IPS DF 19.7 (cell line): ENCODE measurements around the gene CUL1.
"Not testable (repeated sequence)": the region's sequence is repeated elsewhere in the genome, so short reads cannot be mapped to it uniquely, and the experiment has no call there.

Experiments used
- DNase-seq: peaks from one replicate; pipeline ENCODE4 v3.0.0-alpha.2; 2013; ENCODE audit warnings: low read depth, low spot score

Gene CUL1

GRCh38 chr7:148697256-148698006 lies 1.3 kb upstream of the CUL1 start:
- DNase-seq: no peak

- no peak for DNase-seq
Measured at GRCh38 chr7:148698007-148698396, 701 bp upstream of the CUL1 start.

- no peak for DNase-seq
Measured at GRCh38 chr7:148699024-148699781, 500 bp downstream of the CUL1 start.

GRCh38 chr7:148699782-148700629 lies 1.3 kb downstream of the CUL1 start:
- no peak for DNase-seq

- DNase-seq: no peak
Measured at GRCh38 chr7:148700661-148701064, 2.0 kb downstream of the CUL1 start.

- no peak for DNase-seq
Measured at GRCh38 chr7:148701414-148701813, 2.7 kb downstream of the CUL1 start.

GRCh38 chr7:148702876-148703670 lies 4.4 kb downstream of the CUL1 start:
- DNase-seq: no peak

GRCh38 chr7:148703671-148703962 lies 4.9 kb downstream of the CUL1 start:
- not testable (repeated sequence) for DNase-seq

GRCh38 chr7:148704189-148704588 lies 5.5 kb downstream of the CUL1 start:
- DNase-seq: no peak

GRCh38 chr7:148704970-148705369 lies 6.3 kb downstream of the CUL1 start:
- DNase-seq: no peak

- DNase-seq: no peak
Measured at GRCh38 chr7:148706368-148706767, 7.7 kb downstream of the CUL1 start.

- no peak for DNase-seq
Measured at GRCh38 chr7:148708026-148708885, 9.6 kb downstream of the CUL1 start.

GRCh38 chr7:148709014-148709413 lies 10.3 kb downstream of the CUL1 start:
- DNase-seq: no peak

GRCh38 chr7:148710426-148710825 lies 11.7 kb downstream of the CUL1 start:
- DNase-seq: not testable (repeated sequence)

GRCh38 chr7:148711191-148712102 lies 12.7 kb downstream of the CUL1 start:
- no peak for DNase-seq

GRCh38 chr7:148712678-148713329 lies 14.1 kb downstream of the CUL1 start:
- DNase-seq: no peak

GRCh38 chr7:148714498-148714897 lies 15.8 kb downstream of the CUL1 start:
- no peak for DNase-seq

- no peak for DNase-seq
Measured at GRCh38 chr7:148715027-148715426, 16.3 kb downstream of the CUL1 start.

- DNase-seq: no peak
Measured at GRCh38 chr7:148717266-148717793, 18.6 kb downstream of the CUL1 start.
